Fibroblast of lung (primary cell): ENCODE results near the gene COL8A1. TPM values are rescaled to one million over a fixed set of nuclear protein-coding genes. Genes with fewer than 3 reads are reported as not detected.

ENCODE experiments used
- DNase-seq, 2 donors: peaks; one replicate each; pipeline versions ENCODE4 v3.0.0 to v3.0.0-alpha.2; 2010; ENCODE audit warnings: low read depth in 2 of 2
- H2AFZ ChIP-seq: 2 replicates; pipeline ENCODE4 v1.5.1; 2012; ENCODE audit warnings: low read length, control low read depth, inconsistent platforms
- H3K27ac ChIP-seq: 2 replicates; pipeline ENCODE4 v1.5.1; 2011; ENCODE audit warnings: low read length, control low read depth; ENCODE audit not compliant: insufficient read depth
- H3K27me3 ChIP-seq: 2 replicates; pipeline ENCODE4 v1.5.1; 2011; ENCODE audit warnings: mild to moderate bottlenecking, low read length; ENCODE audit not compliant: control insufficient read depth, insufficient read depth
- H3K36me3 ChIP-seq: 2 replicates; pipeline ENCODE4 v1.5.1; 2011; ENCODE audit warnings: low read length; ENCODE audit not compliant: control insufficient read depth, insufficient read depth
- H3K4me1 ChIP-seq: 2 replicates; pipeline ENCODE4 v1.5.1; 2011; ENCODE audit warnings: low read length; ENCODE audit not compliant: control insufficient read depth, insufficient read depth; ENCODE audit errors: extremely low read depth
- H3K4me2 ChIP-seq: 2 replicates; pipeline ENCODE4 v1.5.1; 2011; ENCODE audit warnings: low read length, control low read depth; ENCODE audit not compliant: insufficient read depth; ENCODE audit errors: extremely low read depth
- H3K4me3 ChIP-seq, 4 experiments: fragments of 200-600 bp in 1 of 4; sonication (generic) in 1 of 4; replicated peaks in 1 of 4; 2 replicates each; pipeline ENCODE4 v1.5.1; 2011 to 2016; ENCODE audit warnings: low read length in 4 of 4, low read depth in 3 of 4, mild to moderate bottlenecking in 3 of 4, control low read depth in 2 of 4, inconsistent platforms in 1 of 4, mixed read lengths in 1 of 4; ENCODE audit not compliant: insufficient read depth in 1 of 4; ENCODE audit errors: control extremely low read depth in 1 of 4
- H3K79me2 ChIP-seq: 2 replicates; pipeline ENCODE4 v1.5.1; 2012; ENCODE audit warnings: mild to moderate bottlenecking, low read length, inconsistent platforms; ENCODE audit not compliant: control insufficient read depth, insufficient read depth
- H3K9ac ChIP-seq: 2 replicates; pipeline ENCODE4 v1.5.1; 2011; ENCODE audit warnings: mild to moderate bottlenecking, low read length, control low read depth; ENCODE audit not compliant: insufficient read depth
- H3K9me3 ChIP-seq: 2 replicates; pipeline ENCODE4 v1.5.1; 2012; ENCODE audit warnings: low read depth, low read length; ENCODE audit not compliant: control insufficient read depth, insufficient read depth
- H4K20me1 ChIP-seq: 2 replicates; pipeline ENCODE4 v1.5.1; 2011; ENCODE audit warnings: low read length; ENCODE audit not compliant: control insufficient read depth, insufficient read depth; ENCODE audit errors: extremely low read depth
- EZH2 ChIP-seq: IDR thresholded peaks from 2 replicates; pipeline ENCODE4 v1.5.1; 2012; ENCODE audit warnings: low read length, control low read depth, mild to moderate bottlenecking; ENCODE audit errors: missing control alignments
- polyA plus RNA-seq, 2 donors: library from polyadenylated mRNA; depleted of rRNA in 1 of 2; stranded (reverse) in 1 of 2; unstranded in 1 of 2; fragments of >200 nt; gene quantifications; 2 replicates each; pipeline ENCODE4 v1.2.1, GENCODE V29; 2011 to 2012; ENCODE audit warnings: missing spikeins in 1 of 2
- total RNA-seq: library from RNA; depleted of rRNA; stranded (reverse); fragments of >200 nt; gene quantifications from 2 replicates; pipeline ENCODE4 v1.2.1, GENCODE V29; 2014
- TF ChIP-seq, protein P1 (sequence below), 2 donors: IDR thresholded peaks in 1 of 2; conservative IDR thresholded peaks in 1 of 2; 1 replicate in 1 of 2; 2 replicates in 1 of 2; pipeline ENCODE4 v1.5.1; 2011 to 2012; ENCODE audit warnings: low read length in 2 of 2, control low read depth in 1 of 2, inconsistent platforms in 1 of 2, low read depth in 1 of 2, mild to moderate bottlenecking in 1 of 2

The COL8A1 gene
- total and polyA plus RNA-seq, 2 donors (not counting 1 experiment from before 2014, with no cell fraction given), result 85.4 to 215 TPM

GRCh38 chr3:99818818-99819217 is 180.4 kb downstream of the COL8A1 start:
- Histone ChIP-seq H3K36me3 (no peaks in the 10 kb centered on the region), H3K79me2 (peaks cover 9% of the 10 kb centered on the region), H3K9me3 (no peaks in the 10 kb centered on the region), H3K4me3 (peak overlapping the region in 2 of 4 experiments; percentile 75 to 97), H3K4me1 (peaks cover 5% of the 10 kb centered on the region), H2AFZ (no peak overlapping the region), H3K9ac (no peak overlapping the region), H3K27me3 (no peaks in the 10 kb centered on the region), H4K20me1 (no peaks in the 10 kb centered on the region), H3K4me2 (peak overlapping the region; percentile 96), H3K27ac (no peak overlapping the region)
- no peak for DNase-seq
- TF ChIP-seq EZH2, result no peak
- TF ChIP-seq, protein P1, sequence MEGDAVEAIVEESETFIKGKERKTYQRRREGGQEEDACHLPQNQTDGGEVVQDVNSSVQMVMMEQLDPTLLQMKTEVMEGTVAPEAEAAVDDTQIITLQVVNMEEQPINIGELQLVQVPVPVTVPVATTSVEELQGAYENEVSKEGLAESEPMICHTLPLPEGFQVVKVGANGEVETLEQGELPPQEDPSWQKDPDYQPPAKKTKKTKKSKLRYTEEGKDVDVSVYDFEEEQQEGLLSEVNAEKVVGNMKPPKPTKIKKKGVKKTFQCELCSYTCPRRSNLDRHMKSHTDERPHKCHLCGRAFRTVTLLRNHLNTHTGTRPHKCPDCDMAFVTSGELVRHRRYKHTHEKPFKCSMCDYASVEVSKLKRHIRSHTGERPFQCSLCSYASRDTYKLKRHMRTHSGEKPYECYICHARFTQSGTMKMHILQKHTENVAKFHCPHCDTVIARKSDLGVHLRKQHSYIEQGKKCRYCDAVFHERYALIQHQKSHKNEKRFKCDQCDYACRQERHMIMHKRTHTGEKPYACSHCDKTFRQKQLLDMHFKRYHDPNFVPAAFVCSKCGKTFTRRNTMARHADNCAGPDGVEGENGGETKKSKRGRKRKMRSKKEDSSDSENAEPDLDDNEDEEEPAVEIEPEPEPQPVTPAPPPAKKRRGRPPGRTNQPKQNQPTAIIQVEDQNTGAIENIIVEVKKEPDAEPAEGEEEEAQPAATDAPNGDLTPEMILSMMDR (conservative IDR thresholded peaks at IDR 0.05 in 1 of 2, IDR thresholded peaks at IDR 0.05 in 1 of 2; ENCODE audit: low read depth in 1 of 2, low read length in 2 of 2), result no peak

- Histone ChIP-seq H3K4me2 (no peak overlapping the region), H3K9ac (no peak overlapping the region), H3K4me3 (no peak overlapping the region), H4K20me1 (no peaks in the 10 kb centered on the region), H3K27ac (no peak overlapping the region), H2AFZ (no peak overlapping the region), H3K79me2 (peaks cover 8% of the 10 kb centered on the region), H3K36me3 (no peaks in the 10 kb centered on the region), H3K9me3 (no peaks in the 10 kb centered on the region), H3K27me3 (no peaks in the 10 kb centered on the region), H3K4me1 (no peaks in the 10 kb centered on the region)
- no peak for TF ChIP-seq EZH2
- TF ChIP-seq, protein P1 (conservative IDR thresholded peaks at IDR 0.05 in 1 of 2, IDR thresholded peaks at IDR 0.05 in 1 of 2; ENCODE audit: low read depth in 1 of 2, low read length in 2 of 2), result no peak
- no peak for DNase-seq
Observed at GRCh38 chr3:99823723-99824711, 185.6 kb downstream of the COL8A1 start.

GRCh38 chr3:99825004-99825640 is 186.7 kb downstream of the COL8A1 start:
- Histone ChIP-seq H3K9ac (no peak overlapping the region), H3K4me2 (no peak overlapping the region), H3K27ac (no peak overlapping the region), H3K36me3 (no peaks in the 10 kb centered on the region), H3K9me3 (no peaks in the 10 kb centered on the region), H3K4me3 (no peak overlapping the region), H3K79me2 (peaks cover 5% of the 10 kb centered on the region), H3K27me3 (no peaks in the 10 kb centered on the region), H2AFZ (no peak overlapping the region), H4K20me1 (no peaks in the 10 kb centered on the region), H3K4me1 (no peaks in the 10 kb centered on the region)
- peak in 1 of 2 donors; percentile 66 for DNase-seq
- TF ChIP-seq, protein P1 (conservative IDR thresholded peaks at IDR 0.05 in 1 of 2, IDR thresholded peaks at IDR 0.05 in 1 of 2; ENCODE audit: low read depth in 1 of 2, low read length in 2 of 2), result no peak
- TF ChIP-seq EZH2, result no peak
